GM21786 (cell line): ENCODE results near the gene GNPNAT1.

Experiments
- ATAC-seq: cut with Tn5 transposase; IDR thresholded peaks from one replicate; pipeline ENCODE4 v1.9.1; 2021; ENCODE audit not compliant: unreplicated experiment

The GNPNAT1 gene

GRCh38 chr14:52791223-52792096 lies at the start of gene GNPNAT1:
GNPNAT1 (minus strand) TSS chr14:52791607; CDS start chr14:52784650, 6,957 bp downstream.
- peak; percentile 90 for ATAC-seq

GRCh38 chr14:52840877-52841276 lies 49.5 kb upstream of the GNPNAT1 start:
- no peak for ATAC-seq

GRCh38 chr14:52837451-52837850 lies 46.0 kb upstream of the GNPNAT1 start:
- ATAC-seq, result no peak

- no peak for ATAC-seq
Observed at GRCh38 chr14:52836063-52836462, 44.7 kb upstream of the GNPNAT1 start.

- ATAC-seq, result no peak
Observed at GRCh38 chr14:52835122-52835903, 43.9 kb upstream of the GNPNAT1 start.

- ATAC-seq, result no peak
Observed at GRCh38 chr14:52834440-52834842, 43.0 kb upstream of the GNPNAT1 start.

- ATAC-seq, result no peak
Observed at GRCh38 chr14:52833891-52834290, 42.5 kb upstream of the GNPNAT1 start.

GRCh38 chr14:52829527-52830185 lies 38.2 kb upstream of the GNPNAT1 start:
- ATAC-seq, result no peak

GRCh38 chr14:52827426-52827825 lies 36.0 kb upstream of the GNPNAT1 start:
- ATAC-seq, result no peak

GRCh38 chr14:52825085-52825484 lies 33.7 kb upstream of the GNPNAT1 start:
- no peak for ATAC-seq

- no peak for ATAC-seq
Observed at GRCh38 chr14:52824462-52824861, 33.1 kb upstream of the GNPNAT1 start.

- no peak for ATAC-seq
Observed at GRCh38 chr14:52821805-52822250, 30.4 kb upstream of the GNPNAT1 start.

GRCh38 chr14:52808101-52808500 lies 16.7 kb upstream of the GNPNAT1 start:
- no peak for ATAC-seq

GRCh38 chr14:52806115-52806514 lies 14.7 kb upstream of the GNPNAT1 start:
- ATAC-seq, result no peak

- ATAC-seq, result no peak
Observed at GRCh38 chr14:52802597-52802996, 11.2 kb upstream of the GNPNAT1 start.

GRCh38 chr14:52801014-52801712 lies 9.8 kb upstream of the GNPNAT1 start:
- ATAC-seq, result no peak

GRCh38 chr14:52798826-52799225 lies 7.4 kb upstream of the GNPNAT1 start:
- no peak for ATAC-seq

- no peak for ATAC-seq
Observed at GRCh38 chr14:52797653-52798052, 6.2 kb upstream of the GNPNAT1 start.

- no peak for ATAC-seq
Observed at GRCh38 chr14:52793061-52793460, 1.7 kb upstream of the GNPNAT1 start.

- no peak for ATAC-seq
Observed at GRCh38 chr14:52792097-52792415, 649 bp upstream of the GNPNAT1 start.

- no peak for ATAC-seq
Observed at GRCh38 chr14:52790756-52791222, 618 bp downstream of the GNPNAT1 start.
